Brain microvascular endothelial cell (primary cell): Measurements from ENCODE around the gene C16orf90.

Source experiments
- DNase-seq: peaks from one replicate; pipeline ENCODE4 v3.0.0-alpha.2; 2020
- H3K27ac ChIP-seq: fragments of 250-450 bp; sonication (Bioruptor Pico); 2 replicates; pipeline ENCODE4 v1.5.1; 2020; ENCODE audit warnings: mild to moderate bottlenecking, moderate library complexity
- H3K27me3 ChIP-seq: fragments of 250-450 bp; sonication (Bioruptor Pico); replicated peaks from 2 replicates; pipeline ENCODE4 v1.5.1; 2020; ENCODE audit warnings: mild to moderate bottlenecking
- H3K36me3 ChIP-seq: fragments of 250-450 bp; sonication (Bioruptor Pico); replicated peaks from 2 replicates; pipeline ENCODE4 v1.5.1; 2020; ENCODE audit warnings: mild to moderate bottlenecking
- H3K4me3 ChIP-seq: 2 replicates; pipeline ENCODE4 v1.5.1; 2011; ENCODE audit warnings: low read depth, mild to moderate bottlenecking, control low read depth, low read length, moderate library complexity
- in situ Hi-C: cut with HindIII; loops from 2 replicates; pipeline ENCODE4 v1.10.0; 2017; ENCODE audit warnings: low sequenced_read_pairs, low pct_ligation_motif_present
- TF ChIP-seq, protein P1 (sequence below): IDR thresholded peaks from 2 replicates; pipeline ENCODE4 v1.5.1; 2011; ENCODE audit warnings: low read depth, mild to moderate bottlenecking, moderate library complexity, low read length, control low read depth, inconsistent platforms; ENCODE audit errors: missing control alignments

C16orf90 gene

DNA sequence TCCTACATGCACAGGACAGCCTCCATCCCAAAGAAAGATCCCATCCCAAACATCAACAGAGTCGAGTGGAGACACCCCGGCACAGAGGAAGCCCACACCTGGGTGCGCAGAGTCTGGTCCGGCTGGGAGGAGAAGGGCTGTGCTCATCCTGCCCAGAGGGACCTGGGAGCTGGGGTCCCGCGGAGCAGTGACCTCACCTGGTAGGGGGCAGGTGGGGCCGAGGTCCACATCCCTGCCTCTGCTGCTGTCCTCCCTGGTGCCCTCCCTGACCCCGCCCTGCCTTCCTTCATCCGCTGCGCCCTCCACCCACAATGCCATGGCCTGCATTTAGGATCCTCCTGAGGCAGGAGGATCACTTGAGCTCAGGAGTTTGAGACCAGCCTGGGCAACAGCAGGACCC lies 2.9 kb downstream of the C16orf90 start:
- Histone ChIP-seq H3K36me3 (no peaks in the 10 kb centered on the region), H3K27me3 (no peaks in the 10 kb centered on the region), H3K27ac (no peak overlapping the region), H3K4me3 (no peak overlapping the region)
- TF ChIP-seq, protein P1, sequence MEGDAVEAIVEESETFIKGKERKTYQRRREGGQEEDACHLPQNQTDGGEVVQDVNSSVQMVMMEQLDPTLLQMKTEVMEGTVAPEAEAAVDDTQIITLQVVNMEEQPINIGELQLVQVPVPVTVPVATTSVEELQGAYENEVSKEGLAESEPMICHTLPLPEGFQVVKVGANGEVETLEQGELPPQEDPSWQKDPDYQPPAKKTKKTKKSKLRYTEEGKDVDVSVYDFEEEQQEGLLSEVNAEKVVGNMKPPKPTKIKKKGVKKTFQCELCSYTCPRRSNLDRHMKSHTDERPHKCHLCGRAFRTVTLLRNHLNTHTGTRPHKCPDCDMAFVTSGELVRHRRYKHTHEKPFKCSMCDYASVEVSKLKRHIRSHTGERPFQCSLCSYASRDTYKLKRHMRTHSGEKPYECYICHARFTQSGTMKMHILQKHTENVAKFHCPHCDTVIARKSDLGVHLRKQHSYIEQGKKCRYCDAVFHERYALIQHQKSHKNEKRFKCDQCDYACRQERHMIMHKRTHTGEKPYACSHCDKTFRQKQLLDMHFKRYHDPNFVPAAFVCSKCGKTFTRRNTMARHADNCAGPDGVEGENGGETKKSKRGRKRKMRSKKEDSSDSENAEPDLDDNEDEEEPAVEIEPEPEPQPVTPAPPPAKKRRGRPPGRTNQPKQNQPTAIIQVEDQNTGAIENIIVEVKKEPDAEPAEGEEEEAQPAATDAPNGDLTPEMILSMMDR: no peak
- in situ Hi-C loops: no loop called here
- DNase-seq: no peak

DNA sequence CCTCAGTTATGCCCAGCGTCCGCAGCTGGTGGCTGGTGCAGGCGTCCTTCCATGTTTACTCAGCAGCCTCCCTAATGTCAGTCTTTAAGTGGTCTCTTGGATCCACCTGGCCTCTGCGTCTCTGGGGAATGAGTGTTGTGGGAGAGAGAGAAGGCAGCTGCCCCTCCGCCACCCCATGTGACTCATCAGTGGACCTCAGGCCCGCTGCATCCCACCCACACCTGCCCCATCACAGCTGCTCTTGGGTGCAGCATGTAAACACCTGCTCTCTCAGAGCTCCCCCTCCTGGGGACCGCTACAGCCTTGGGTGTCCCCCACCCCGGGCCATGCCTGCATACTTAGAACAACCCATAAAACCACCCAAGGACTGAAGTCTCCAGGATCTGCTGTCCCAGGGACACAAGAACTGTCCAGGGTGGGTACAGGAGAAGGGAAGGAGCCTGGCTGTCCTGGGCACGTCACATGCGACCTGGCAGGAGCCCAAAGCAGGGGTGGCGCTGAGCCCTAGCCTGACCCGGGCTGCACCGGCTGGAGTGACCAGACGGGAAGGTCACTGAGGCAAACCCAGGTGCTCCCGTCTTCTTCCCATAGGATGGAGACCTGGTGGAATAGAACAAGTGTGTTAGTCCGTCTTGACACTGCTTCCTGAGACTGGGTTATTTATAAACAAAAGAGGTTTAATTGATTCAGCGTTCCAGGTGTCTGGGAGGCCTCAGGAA lies 4.2 kb downstream of the C16orf90 start:
- H3K27me3 ChIP-seq: no peaks in the 10 kb centered on the region
- TF ChIP-seq, protein P1: no peak
- no peak overlapping the region for H3K27ac ChIP-seq
- H3K36me3 ChIP-seq: no peaks in the 10 kb centered on the region
- no peak overlapping the region for H3K4me3 ChIP-seq
- in situ Hi-C loops: no loop called here
- no peak for DNase-seq

DNA sequence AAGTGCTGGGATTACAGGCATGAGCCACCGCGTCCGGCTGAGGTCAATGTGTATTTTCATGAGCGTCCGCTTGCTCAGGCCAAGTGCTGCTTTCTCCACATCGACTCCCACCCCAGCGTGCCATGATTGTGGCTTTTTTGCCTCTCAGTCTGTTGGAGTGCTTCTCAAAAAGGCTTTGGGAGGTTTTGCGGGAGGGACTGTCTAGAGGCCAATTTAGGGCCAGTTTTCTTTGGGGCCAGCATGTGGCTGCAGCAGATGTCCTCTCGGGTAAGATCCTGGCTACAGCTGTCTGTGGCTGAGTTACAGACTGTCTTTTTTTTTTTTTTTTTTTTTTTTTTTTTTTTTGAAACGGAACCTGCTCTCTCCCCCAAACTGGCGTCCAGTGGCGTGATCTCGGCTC lies 6.5 kb downstream of the C16orf90 start:
- no peak overlapping the region for H3K4me3 ChIP-seq
- peaks cover 22% of the 10 kb centered on the region for H3K36me3 ChIP-seq
- TF ChIP-seq, protein P1: no peak
- in situ Hi-C loops: no loop called here
- no peak for DNase-seq
- H3K27ac ChIP-seq: no peak overlapping the region
- H3K27me3 ChIP-seq: no peaks in the 10 kb centered on the region

DNA sequence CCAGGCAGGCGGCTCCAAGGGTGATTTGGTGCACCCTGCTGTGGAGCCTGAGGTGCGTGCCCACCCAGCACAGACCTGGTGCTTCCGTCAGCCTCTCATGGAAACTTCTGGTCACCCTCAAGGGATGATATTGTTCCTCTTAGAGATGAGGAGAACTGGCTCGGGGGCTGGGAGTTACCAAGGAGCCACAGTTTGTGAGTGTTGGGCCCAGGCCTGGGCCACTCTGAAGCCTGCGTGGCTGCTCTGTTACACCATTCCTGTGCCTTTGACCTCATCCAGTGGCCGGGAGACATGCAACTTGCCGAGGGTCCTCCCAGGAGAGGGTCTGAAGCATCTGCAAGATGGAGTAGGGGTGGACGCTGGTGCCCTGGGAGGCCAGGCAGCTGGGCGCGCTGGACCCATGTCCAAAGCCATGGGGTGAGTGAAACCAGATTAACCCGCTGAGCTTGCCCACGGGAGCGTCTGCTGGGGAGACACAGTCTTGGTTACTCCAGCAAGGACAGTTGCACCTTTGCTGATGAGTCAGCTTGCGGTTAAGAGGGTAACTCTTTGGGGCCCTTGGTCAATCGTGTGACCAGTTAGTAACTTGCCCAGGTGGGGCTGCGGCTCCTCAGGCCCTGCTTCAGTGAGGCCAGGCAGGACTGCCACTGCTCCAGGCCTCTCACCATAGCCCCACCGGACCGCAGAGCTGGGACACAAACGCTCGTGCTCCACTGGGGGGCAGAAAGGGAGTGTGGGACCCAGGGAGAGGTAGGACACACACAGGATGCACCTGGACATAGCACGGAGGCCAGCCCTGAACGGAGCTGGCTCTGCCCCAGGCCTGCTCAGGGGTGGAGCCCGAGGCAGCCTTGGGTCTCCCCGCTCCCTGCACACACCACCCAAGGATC lies 7.5 kb downstream of the C16orf90 start:
- H3K27me3 ChIP-seq: no peaks in the 10 kb centered on the region
- no peak overlapping the region for H3K4me3 ChIP-seq
- no peak overlapping the region for H3K27ac ChIP-seq
- DNase-seq: no peak
- in situ Hi-C loops: no loop called here
- peaks cover 32% of the 10 kb centered on the region for H3K36me3 ChIP-seq
- TF ChIP-seq, protein P1: no peak

DNA sequence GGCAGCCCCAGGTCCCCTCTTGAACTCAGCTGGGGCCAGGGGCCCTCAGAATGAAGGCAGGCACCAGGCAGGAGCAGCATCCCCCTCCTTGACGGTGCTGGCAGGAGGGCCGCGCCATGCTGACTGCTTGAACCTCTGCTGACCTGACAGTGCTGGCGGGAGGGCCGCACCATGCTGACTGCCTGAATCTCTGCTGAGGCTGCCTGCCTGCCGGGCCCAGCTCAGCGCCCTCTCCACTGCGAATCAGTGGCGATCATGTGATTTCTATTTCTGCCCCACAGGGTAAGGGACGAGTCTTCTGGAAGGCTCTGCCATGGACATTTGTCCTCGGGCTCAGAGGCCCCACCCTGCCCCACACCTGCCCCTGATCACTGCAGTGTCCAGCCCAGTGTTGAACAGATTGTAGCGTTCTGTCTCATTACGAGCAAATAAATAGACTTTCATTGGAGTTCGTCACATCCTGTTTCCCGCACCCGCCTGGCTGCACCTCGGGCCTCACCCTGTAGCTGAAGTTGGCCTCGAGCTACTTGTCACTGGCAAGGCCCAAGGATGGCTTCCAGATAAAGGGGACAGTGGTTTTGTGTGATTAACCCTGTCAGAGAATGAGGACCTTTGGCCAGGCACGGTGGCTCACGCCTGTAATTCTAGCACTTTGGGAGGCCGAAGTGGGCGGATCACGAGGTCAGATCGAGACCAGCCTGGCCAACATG lies 8.6 kb downstream of the C16orf90 start:
- TF ChIP-seq, protein P1: no peak
- in situ Hi-C loops: no loop called here
- Histone ChIP-seq H3K4me3 (no peak overlapping the region), H3K27me3 (no peaks in the 10 kb centered on the region), H3K36me3 (peaks cover 40% of the 10 kb centered on the region), H3K27ac (no peak overlapping the region)
- no peak for DNase-seq
